ENCODE results near the gene RAB11A. TPM values are rescaled to one million over a fixed set of nuclear protein-coding genes. Genes with fewer than 3 reads are reported as not detected.
"Not testable (repeated sequence)": the region's sequence is repeated elsewhere in the genome, so short reads cannot be mapped to it uniquely, and the experiment has no call there.

The RAB11A gene
- total RNA-seq, 2 donors from 2014 or later: 137 to 145 TPM

- H3K4me1 Mint-ChIP-seq (ENCODE audit: low read depth): peaks cover 21% of the 10 kb centered on the region
- ATAC-seq (replicated peaks in 1 of 2): peak in 1 of 2 donors; percentile 20
- H3K9me3 Mint-ChIP-seq: no peaks in the 10 kb centered on the region
- H3K27me3 Mint-ChIP-seq (ENCODE audit: low read depth): no peaks in the 10 kb centered on the region
- no peak overlapping the region for H3K4me3 Mint-ChIP-seq
- DNase-seq: no peak
- no peaks in the 10 kb centered on the region for H3K36me3 Mint-ChIP-seq (ENCODE audit: insufficient read depth in 2 of 2)
- H3K27ac Mint-ChIP-seq: no peak overlapping the region
Measured at GRCh38 chr15:65857718-65858402, 11.4 kb upstream of the RAB11A start.

- H3K27ac Mint-ChIP-seq: no peak overlapping the region
- no peaks in the 10 kb centered on the region for H3K9me3 Mint-ChIP-seq
- H3K4me3 Mint-ChIP-seq: peak overlapping the region in 1 of 2 donors; percentile 47
- DNase-seq: peak; percentile 71 to 77
- H3K4me1 Mint-ChIP-seq (ENCODE audit: low read depth): peaks cover 16% of the 10 kb centered on the region
- H3K27me3 Mint-ChIP-seq (ENCODE audit: low read depth): no peaks in the 10 kb centered on the region
- no peaks in the 10 kb centered on the region for H3K36me3 Mint-ChIP-seq (ENCODE audit: insufficient read depth in 2 of 2)
- peak; percentile 99 for ATAC-seq (replicated peaks in 1 of 2)
Measured at GRCh38 chr15:65862682-65863081, 6.6 kb upstream of the RAB11A start.

- Mint-ChIP-seq H3K27me3 (ENCODE audit: low read depth) (no peaks in the 10 kb centered on the region), H3K4me3 (no peak overlapping the region), H3K36me3 (ENCODE audit: insufficient read depth in 2 of 2) (no peaks in the 10 kb centered on the region), H3K9me3 (no peaks in the 10 kb centered on the region), H3K4me1 (ENCODE audit: low read depth) (peaks cover 12% of the 10 kb centered on the region), H3K27ac (no peak overlapping the region)
- ATAC-seq (replicated peaks in 1 of 2): no peak
- DNase-seq: no peak
Measured at GRCh38 chr15:65863106-65863505, 6.2 kb upstream of the RAB11A start.

GRCh38 chr15:65867244-65867643 lies 2.0 kb upstream of the RAB11A start:
- H3K36me3 Mint-ChIP-seq (ENCODE audit: insufficient read depth in 2 of 2): peaks cover 8 to 10% of the 10 kb centered on the region in 2 donors
- H3K27ac Mint-ChIP-seq: no peak overlapping the region
- no peaks in the 10 kb centered on the region for H3K9me3 Mint-ChIP-seq
- ATAC-seq (replicated peaks in 1 of 2) (no peak), DNase-seq (no peak)
- peaks cover 37% of the 10 kb centered on the region for H3K4me1 Mint-ChIP-seq (ENCODE audit: low read depth)
- H3K27me3 Mint-ChIP-seq (ENCODE audit: low read depth): no peaks in the 10 kb centered on the region
- no peak overlapping the region for H3K4me3 Mint-ChIP-seq

- peaks cover 36% of the 10 kb centered on the region for H3K4me1 Mint-ChIP-seq (ENCODE audit: low read depth)
- H3K27me3 Mint-ChIP-seq (ENCODE audit: low read depth); DNase-seq; H3K36me3 Mint-ChIP-seq (ENCODE audit: insufficient read depth in 2 of 2); H3K9me3 Mint-ChIP-seq; ATAC-seq (replicated peaks in 1 of 2); H3K4me3 Mint-ChIP-seq: not testable (repeated sequence)
- H3K27ac Mint-ChIP-seq: peak overlapping the region; percentile 100
Measured at GRCh38 chr15:65867933-65868332, 1.4 kb upstream of the RAB11A start.

GRCh38 chr15:65868546-65869125 lies 655 bp upstream of the RAB11A start:
- Mint-ChIP-seq H3K27me3 (ENCODE audit: low read depth) (no peaks in the 10 kb centered on the region), H3K36me3 (ENCODE audit: insufficient read depth in 2 of 2) (peaks cover 8 to 10% of the 10 kb centered on the region in 2 donors), H3K4me1 (ENCODE audit: low read depth) (peaks cover 40% of the 10 kb centered on the region), H3K4me3 (peak overlapping the region; percentile 94 to 97), H3K9me3 (no peaks in the 10 kb centered on the region), H3K27ac (peak overlapping the region; percentile 100)
- no peak for ATAC-seq (replicated peaks in 1 of 2)
- DNase-seq: no peak

- DNase-seq (peak; percentile 18 to 33), ATAC-seq (replicated peaks in 1 of 2) (no peak)
- Mint-ChIP-seq H3K27ac (peak overlapping the region; percentile 100), H3K4me3 (peak overlapping the region; percentile 94 to 97), H3K27me3 (ENCODE audit: low read depth) (no peaks in the 10 kb centered on the region), H3K9me3 (no peaks in the 10 kb centered on the region), H3K4me1 (ENCODE audit: low read depth) (peaks cover 49% of the 10 kb centered on the region), H3K36me3 (ENCODE audit: insufficient read depth in 2 of 2) (peaks cover 10% of the 10 kb centered on the region in 2 donors)
Measured at GRCh38 chr15:65869954-65870871, 922 bp downstream of the RAB11A start.

- H3K4me1 Mint-ChIP-seq (ENCODE audit: low read depth): peaks cover 56% of the 10 kb centered on the region
- H3K9me3 Mint-ChIP-seq: no peaks in the 10 kb centered on the region
- H3K27me3 Mint-ChIP-seq (ENCODE audit: low read depth): no peaks in the 10 kb centered on the region
- no peak for DNase-seq
- peaks cover 10% of the 10 kb centered on the region in 2 donors for H3K36me3 Mint-ChIP-seq (ENCODE audit: insufficient read depth in 2 of 2)
- peak in 1 of 2 donors; percentile 21 for ATAC-seq (replicated peaks in 1 of 2)
- H3K27ac Mint-ChIP-seq: peak overlapping the region; percentile 100
- H3K4me3 Mint-ChIP-seq: peak overlapping the region; percentile 94 to 97
Measured at GRCh38 chr15:65870889-65871533, 1.7 kb downstream of the RAB11A start.

- Mint-ChIP-seq H3K4me3 (peak overlapping the region in 1 of 2 donors; percentile 55), H3K4me1 (ENCODE audit: low read depth) (peaks cover 56% of the 10 kb centered on the region)
- DNase-seq; H3K9me3 Mint-ChIP-seq; H3K36me3 Mint-ChIP-seq (ENCODE audit: insufficient read depth in 2 of 2); ATAC-seq (replicated peaks in 1 of 2); H3K27ac Mint-ChIP-seq; H3K27me3 Mint-ChIP-seq (ENCODE audit: low read depth): not testable (repeated sequence)
Measured at GRCh38 chr15:65871886-65872285, 2.6 kb downstream of the RAB11A start.

- Mint-ChIP-seq H3K4me3 (peak overlapping the region; percentile 27 to 49), H3K36me3 (ENCODE audit: insufficient read depth in 2 of 2) (peaks cover 10 to 14% of the 10 kb centered on the region in 2 donors), H3K4me1 (ENCODE audit: low read depth) (peaks cover 62% of the 10 kb centered on the region), H3K27ac (peak overlapping the region; percentile 75)
- not testable (repeated sequence) for DNase-seq; H3K27me3 Mint-ChIP-seq (ENCODE audit: low read depth); H3K9me3 Mint-ChIP-seq; ATAC-seq (replicated peaks in 1 of 2)
Measured at GRCh38 chr15:65872596-65872995, 3.3 kb downstream of the RAB11A start.

- Mint-ChIP-seq H3K4me3 (no peak overlapping the region), H3K4me1 (ENCODE audit: low read depth) (peaks cover 68% of the 10 kb centered on the region), H3K27me3 (ENCODE audit: low read depth) (no peaks in the 10 kb centered on the region), H3K36me3 (ENCODE audit: insufficient read depth in 2 of 2) (peaks cover 10 to 16% of the 10 kb centered on the region in 2 donors), H3K9me3 (no peaks in the 10 kb centered on the region), H3K27ac (no peak overlapping the region)
- ATAC-seq (replicated peaks in 1 of 2) (no peak), DNase-seq (no peak)
Measured at GRCh38 chr15:65873256-65873655, 4.0 kb downstream of the RAB11A start.

GRCh38 chr15:65875458-65875857 lies 6.2 kb downstream of the RAB11A start:
- Mint-ChIP-seq H3K9me3 (no peaks in the 10 kb centered on the region), H3K27ac (no peak overlapping the region), H3K4me1 (ENCODE audit: low read depth) (peaks cover 59% of the 10 kb centered on the region), H3K27me3 (ENCODE audit: low read depth) (no peaks in the 10 kb centered on the region), H3K36me3 (ENCODE audit: insufficient read depth in 2 of 2) (peaks cover 3 to 11% of the 10 kb centered on the region in 2 donors), H3K4me3 (no peak overlapping the region)
- DNase-seq (no peak), ATAC-seq (replicated peaks in 1 of 2) (no peak)
